SU-DHL-6 (cell line): Measurements from ENCODE around the gene TPBGL.

Source experiments
- H2AFZ ChIP-seq: fragments of 200-600 bp; sonication (generic); 2 replicates; pipeline ENCODE4 v1.6.1; 2014; ENCODE audit warnings: low read depth, mild to moderate bottlenecking, moderate library complexity, mixed read lengths, antibody characterized with exemption, low read length; ENCODE audit not compliant: severe bottlenecking
- H3F3A ChIP-seq: fragments of 200-600 bp; shearing (Covaris generic); 2 replicates; pipeline ENCODE4 v1.6.0; 2016; ENCODE audit warnings: antibody characterized with exemption, mild to moderate bottlenecking; ENCODE audit not compliant: insufficient read depth
- H3K27ac ChIP-seq: fragments of 200-600 bp; sonication (generic); 2 replicates; pipeline ENCODE4 v1.5.1; 2016; ENCODE audit warnings: low read depth, mild to moderate bottlenecking, low read length, moderate library complexity, mixed read lengths
- H3K27me3 ChIP-seq: fragments of 200-600 bp; sonication (generic), shearing (Covaris generic); 2 replicates; pipeline ENCODE4 v1.6.0; 2014; ENCODE audit warnings: mild to moderate bottlenecking, low read length
- H3K36me3 ChIP-seq: fragments of 200-600 bp; sonication (generic); 2 replicates; pipeline ENCODE4 v1.6.1; 2014; ENCODE audit warnings: mild to moderate bottlenecking, low read length, mixed read lengths
- H3K4me2 ChIP-seq: fragments of 300-600, 200-600 bp; shearing (Covaris generic), sonication (generic); 2 replicates; pipeline ENCODE4 v1.6.0; 2014; ENCODE audit warnings: low read length, low read depth, mild to moderate bottlenecking; ENCODE audit not compliant: poor library complexity, severe bottlenecking
- H3K4me3 ChIP-seq: fragments of 200-600 bp; sonication (generic); 2 replicates; pipeline ENCODE4 v1.5.1; 2014; ENCODE audit warnings: antibody characterized with exemption, low read length, mild to moderate bottlenecking, mixed read lengths; ENCODE audit not compliant: insufficient read depth, poor library complexity, severe bottlenecking
- H3K79me2 ChIP-seq: fragments of 200-600 bp; sonication (generic); 2 replicates; pipeline ENCODE4 v1.6.1; 2014; ENCODE audit warnings: mild to moderate bottlenecking, low read length, moderate library complexity; ENCODE audit not compliant: insufficient read depth
- H3K9ac ChIP-seq: fragments of 200-600 bp; sonication (generic); 2 replicates; pipeline ENCODE4 v1.7.0; 2014; ENCODE audit warnings: mild to moderate bottlenecking, low read length
- H3K9me2 ChIP-seq: fragments of 200-600 bp; sonication (generic); replicated peaks from 2 replicates; pipeline ENCODE4 v1.6.1; 2014; ENCODE audit warnings: low read length; ENCODE audit not compliant: insufficient read depth
- H3K9me3 ChIP-seq: fragments of 200-600 bp; sonication (generic); 2 replicates; pipeline ENCODE4 v1.6.1; 2014; ENCODE audit warnings: low read length, mixed read lengths; ENCODE audit not compliant: insufficient read depth
- H4K20me1 ChIP-seq: fragments of 200-600 bp; sonication (generic); 2 replicates; pipeline ENCODE4 v1.6.1; 2014; ENCODE audit warnings: low read depth, mild to moderate bottlenecking, antibody characterized with exemption, low read length, moderate library complexity, mixed read lengths
- EZH2phosphoT487 ChIP-seq: fragments of 200-600 bp; sonication (generic), shearing (Covaris generic); conservative IDR thresholded peaks from 2 replicates; pipeline ENCODE4 v1.6.1; 2018; ENCODE audit warnings: mild to moderate bottlenecking, antibody characterized with exemption, low read length, moderate library complexity, mixed read lengths
- TF ChIP-seq, protein P1 (sequence below): fragments of 200-600 bp; sonication (generic); IDR thresholded peaks from one replicate; pipeline ENCODE4 v1.5.1; 2017; ENCODE audit warnings: antibody characterized with exemption, mild to moderate bottlenecking, low read length, moderate library complexity; ENCODE audit not compliant: insufficient read depth, poor library complexity, severe bottlenecking

The TPBGL gene, protein sequence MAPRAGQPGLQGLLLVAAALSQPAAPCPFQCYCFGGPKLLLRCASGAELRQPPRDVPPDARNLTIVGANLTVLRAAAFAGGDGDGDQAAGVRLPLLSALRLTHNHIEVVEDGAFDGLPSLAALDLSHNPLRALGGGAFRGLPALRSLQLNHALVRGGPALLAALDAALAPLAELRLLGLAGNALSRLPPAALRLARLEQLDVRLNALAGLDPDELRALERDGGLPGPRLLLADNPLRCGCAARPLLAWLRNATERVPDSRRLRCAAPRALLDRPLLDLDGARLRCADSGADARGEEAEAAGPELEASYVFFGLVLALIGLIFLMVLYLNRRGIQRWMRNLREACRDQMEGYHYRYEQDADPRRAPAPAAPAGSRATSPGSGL

DNA sequence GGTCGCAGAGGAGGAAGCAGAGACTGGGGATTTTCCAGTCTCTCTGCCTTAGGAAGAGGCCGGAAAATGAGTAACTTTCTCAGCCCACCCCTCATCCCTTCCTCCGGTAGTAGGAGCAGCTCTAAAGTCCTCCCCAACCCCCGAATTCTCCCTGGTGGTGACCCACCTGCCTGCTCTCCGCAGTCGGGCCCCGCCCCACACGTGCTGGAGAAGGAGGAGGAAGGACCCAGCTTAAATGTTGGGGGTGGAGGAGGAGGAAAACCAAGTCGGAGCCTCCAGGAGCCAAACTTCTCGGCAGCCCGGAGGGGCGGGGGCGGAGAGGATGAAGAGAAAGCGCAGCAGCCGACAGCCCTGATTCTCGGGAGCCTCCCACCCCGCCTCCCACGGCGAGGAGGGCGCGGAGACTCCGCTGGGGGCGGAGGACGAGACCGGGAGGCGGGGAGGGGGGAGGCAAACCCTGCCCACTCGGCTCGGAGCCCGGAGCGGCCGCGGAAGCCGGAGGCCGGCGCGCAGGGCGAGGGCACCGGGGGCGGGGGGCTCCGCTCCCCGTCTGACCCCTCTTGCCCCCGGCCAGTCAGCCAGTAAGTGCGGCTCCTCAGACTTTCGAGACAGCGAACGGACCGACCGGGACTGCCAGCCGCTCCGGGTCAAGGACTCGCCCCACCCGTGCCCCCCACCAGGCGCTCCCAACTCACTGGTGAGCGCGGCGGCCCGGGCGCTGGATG lies at the start of gene TPBGL:
Gene TPBGL (plus strand): TSS at position 464 of the 725 bp plus-strand sequence. CDS start 276 bp downstream, outside the sequence.
- H3K9ac ChIP-seq: no peak within 1 kb of the TSS
- H4K20me1 ChIP-seq: no peaks in the 10 kb centered on the region
- H3K79me2 ChIP-seq: no peaks in the 10 kb centered on the region
- H3K9me3 ChIP-seq: no peaks in the 10 kb centered on the region
- TF ChIP-seq, protein P1, sequence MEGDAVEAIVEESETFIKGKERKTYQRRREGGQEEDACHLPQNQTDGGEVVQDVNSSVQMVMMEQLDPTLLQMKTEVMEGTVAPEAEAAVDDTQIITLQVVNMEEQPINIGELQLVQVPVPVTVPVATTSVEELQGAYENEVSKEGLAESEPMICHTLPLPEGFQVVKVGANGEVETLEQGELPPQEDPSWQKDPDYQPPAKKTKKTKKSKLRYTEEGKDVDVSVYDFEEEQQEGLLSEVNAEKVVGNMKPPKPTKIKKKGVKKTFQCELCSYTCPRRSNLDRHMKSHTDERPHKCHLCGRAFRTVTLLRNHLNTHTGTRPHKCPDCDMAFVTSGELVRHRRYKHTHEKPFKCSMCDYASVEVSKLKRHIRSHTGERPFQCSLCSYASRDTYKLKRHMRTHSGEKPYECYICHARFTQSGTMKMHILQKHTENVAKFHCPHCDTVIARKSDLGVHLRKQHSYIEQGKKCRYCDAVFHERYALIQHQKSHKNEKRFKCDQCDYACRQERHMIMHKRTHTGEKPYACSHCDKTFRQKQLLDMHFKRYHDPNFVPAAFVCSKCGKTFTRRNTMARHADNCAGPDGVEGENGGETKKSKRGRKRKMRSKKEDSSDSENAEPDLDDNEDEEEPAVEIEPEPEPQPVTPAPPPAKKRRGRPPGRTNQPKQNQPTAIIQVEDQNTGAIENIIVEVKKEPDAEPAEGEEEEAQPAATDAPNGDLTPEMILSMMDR: no peak
- no peak for TF ChIP-seq EZH2phosphoT487
- no peak within 1 kb of the TSS for H3K27ac ChIP-seq
- H3F3A ChIP-seq: no peaks in the 10 kb centered on the region
- H3K4me3 ChIP-seq: no peak within 1 kb of the TSS
- H3K27me3 ChIP-seq: no peaks in the 10 kb centered on the region
- H3K4me2 ChIP-seq: no peak within 1 kb of the TSS
- H3K36me3 ChIP-seq: no peaks in the 10 kb centered on the region
- H3K9me2 ChIP-seq: no peaks in the 10 kb centered on the region
- H2AFZ ChIP-seq: no peak within 1 kb of the TSS

DNA sequence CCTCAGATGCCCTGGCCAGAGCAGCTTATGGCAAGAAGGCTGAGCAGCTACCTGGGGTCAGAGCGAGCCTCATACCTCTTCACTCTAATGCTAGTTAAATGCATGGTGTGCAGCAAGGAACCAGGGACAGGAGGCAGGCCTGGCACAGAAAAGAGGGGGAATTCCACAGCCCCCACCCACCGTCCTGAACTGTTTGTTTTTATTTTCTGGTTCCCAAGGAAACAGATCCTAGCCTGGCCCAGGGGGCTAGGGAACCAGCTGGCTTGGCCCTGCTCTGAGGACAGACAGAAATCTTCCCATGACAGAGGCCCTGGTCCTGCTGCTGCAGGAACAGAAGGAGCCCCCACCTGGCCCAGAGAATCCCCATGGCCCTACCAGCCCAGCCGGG lies 49.2 kb upstream of the TPBGL start:
- Histone ChIP-seq H3K9me2 (no peaks in the 10 kb centered on the region), H3K27me3 (no peaks in the 10 kb centered on the region), H3K9ac (no peak overlapping the region), H3K36me3 (no peaks in the 10 kb centered on the region), H3K4me3 (no peak overlapping the region), H3F3A (no peaks in the 10 kb centered on the region), H3K9me3 (no peaks in the 10 kb centered on the region), H4K20me1 (no peaks in the 10 kb centered on the region), H2AFZ (no peak overlapping the region), H3K4me2 (no peak overlapping the region), H3K79me2 (no peaks in the 10 kb centered on the region), H3K27ac (no peak overlapping the region)
- TF ChIP-seq, protein P1: no peak
- no peak for TF ChIP-seq EZH2phosphoT487

DNA sequence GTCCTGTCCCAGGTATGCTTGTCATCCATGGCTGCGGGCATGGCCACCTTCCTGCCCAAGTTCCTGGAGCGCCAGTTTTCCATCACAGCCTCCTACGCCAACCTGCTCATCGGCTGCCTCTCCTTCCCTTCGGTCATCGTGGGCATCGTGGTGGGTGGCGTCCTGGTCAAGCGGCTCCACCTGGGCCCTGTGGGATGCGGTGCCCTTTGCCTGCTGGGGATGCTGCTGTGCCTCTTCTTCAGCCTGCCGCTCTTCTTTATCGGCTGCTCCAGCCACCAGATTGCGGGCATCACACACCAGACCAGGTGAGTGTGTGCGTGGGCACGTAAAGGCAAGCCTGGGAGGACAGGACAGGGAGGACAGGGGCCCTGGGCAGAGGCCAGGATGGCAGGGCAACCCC lies 47.3 kb upstream of the TPBGL start:
- no peaks in the 10 kb centered on the region for H3K79me2 ChIP-seq
- H3F3A ChIP-seq: no peaks in the 10 kb centered on the region
- no peak overlapping the region for H3K27ac ChIP-seq
- H3K9me2 ChIP-seq: no peaks in the 10 kb centered on the region
- H3K9ac ChIP-seq: no peak overlapping the region
- no peak overlapping the region for H3K4me2 ChIP-seq
- H4K20me1 ChIP-seq: no peaks in the 10 kb centered on the region
- H3K36me3 ChIP-seq: no peaks in the 10 kb centered on the region
- no peak for TF ChIP-seq EZH2phosphoT487
- TF ChIP-seq, protein P1: no peak
- no peaks in the 10 kb centered on the region for H3K9me3 ChIP-seq
- H3K27me3 ChIP-seq: no peaks in the 10 kb centered on the region
- no peak overlapping the region for H2AFZ ChIP-seq
- no peak overlapping the region for H3K4me3 ChIP-seq
